ENCODE measurements around the gene LINC00237. TPM values are rescaled to one million over a fixed set of nuclear protein-coding genes. Genes with fewer than 3 reads are reported as not detected.
A peak's percentile ranks its signal among the peaks of the same experiment; 100 is the strongest.

LINC00237 gene
- total and polyA plus RNA-seq, 11 donors: not detected

DNA sequence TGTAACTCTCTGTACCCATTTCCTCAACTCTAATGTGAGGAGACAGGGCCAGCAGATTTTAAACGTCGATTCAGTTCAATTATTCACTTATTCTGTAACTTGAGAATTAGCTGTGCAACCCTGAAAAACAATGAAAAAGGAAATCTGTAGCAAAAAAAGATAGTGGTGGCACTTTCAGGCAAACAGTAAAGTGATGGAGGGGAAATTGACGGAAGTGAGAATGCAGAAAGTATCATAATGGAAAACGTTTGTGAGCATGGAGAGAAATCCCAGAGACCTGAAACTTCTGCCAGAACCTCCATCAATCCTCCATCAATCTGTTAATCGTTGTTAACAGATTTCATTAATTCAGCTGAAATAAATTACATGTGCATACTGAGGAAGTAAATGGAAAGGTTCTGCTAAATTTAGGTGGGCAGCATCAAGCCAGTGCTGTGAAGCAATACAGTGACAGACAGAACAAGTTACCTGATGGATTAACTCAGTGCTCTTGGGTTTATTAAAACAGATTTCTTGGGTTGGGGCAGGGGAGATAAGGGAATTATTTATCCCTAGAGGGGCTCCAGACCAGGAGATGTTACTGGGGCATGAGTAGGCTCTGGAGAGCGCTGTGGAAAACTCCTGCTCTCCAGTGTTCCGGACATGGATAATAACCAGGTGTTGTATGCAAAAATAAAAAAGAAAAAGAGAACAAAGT, 37.2 kb upstream of the LINC00237 start:
- H3K36me3 ChIP-seq: peaks cover 0 to 39% (median 9%) of the 10 kb centered on the region in 9 donors
- intact Hi-C loops (cut with DNase I): no loop called here
- no peak for TF ChIP-seq POLR2A (IDR thresholded peaks at IDR 0.05)
- TF ChIP-seq, protein P1, sequence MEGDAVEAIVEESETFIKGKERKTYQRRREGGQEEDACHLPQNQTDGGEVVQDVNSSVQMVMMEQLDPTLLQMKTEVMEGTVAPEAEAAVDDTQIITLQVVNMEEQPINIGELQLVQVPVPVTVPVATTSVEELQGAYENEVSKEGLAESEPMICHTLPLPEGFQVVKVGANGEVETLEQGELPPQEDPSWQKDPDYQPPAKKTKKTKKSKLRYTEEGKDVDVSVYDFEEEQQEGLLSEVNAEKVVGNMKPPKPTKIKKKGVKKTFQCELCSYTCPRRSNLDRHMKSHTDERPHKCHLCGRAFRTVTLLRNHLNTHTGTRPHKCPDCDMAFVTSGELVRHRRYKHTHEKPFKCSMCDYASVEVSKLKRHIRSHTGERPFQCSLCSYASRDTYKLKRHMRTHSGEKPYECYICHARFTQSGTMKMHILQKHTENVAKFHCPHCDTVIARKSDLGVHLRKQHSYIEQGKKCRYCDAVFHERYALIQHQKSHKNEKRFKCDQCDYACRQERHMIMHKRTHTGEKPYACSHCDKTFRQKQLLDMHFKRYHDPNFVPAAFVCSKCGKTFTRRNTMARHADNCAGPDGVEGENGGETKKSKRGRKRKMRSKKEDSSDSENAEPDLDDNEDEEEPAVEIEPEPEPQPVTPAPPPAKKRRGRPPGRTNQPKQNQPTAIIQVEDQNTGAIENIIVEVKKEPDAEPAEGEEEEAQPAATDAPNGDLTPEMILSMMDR (IDR thresholded peaks at IDR 0.05): no peak
- no peaks in the 10 kb centered on the region for H3K4me1 ChIP-seq
- no peaks in the 10 kb centered on the region for H3K9me3 ChIP-seq
- WGBS, 4 donors: 81 to 88% (median 85%) methylated on average over 7 of the region's 7 CpGs
- no peak overlapping the region for H3K27ac ChIP-seq
- no peak overlapping the region for H3K4me3 ChIP-seq
- ATAC-seq (no peak), DNase-seq (no peak)
- H3K27me3 ChIP-seq: no peaks in the 10 kb centered on the region

DNA sequence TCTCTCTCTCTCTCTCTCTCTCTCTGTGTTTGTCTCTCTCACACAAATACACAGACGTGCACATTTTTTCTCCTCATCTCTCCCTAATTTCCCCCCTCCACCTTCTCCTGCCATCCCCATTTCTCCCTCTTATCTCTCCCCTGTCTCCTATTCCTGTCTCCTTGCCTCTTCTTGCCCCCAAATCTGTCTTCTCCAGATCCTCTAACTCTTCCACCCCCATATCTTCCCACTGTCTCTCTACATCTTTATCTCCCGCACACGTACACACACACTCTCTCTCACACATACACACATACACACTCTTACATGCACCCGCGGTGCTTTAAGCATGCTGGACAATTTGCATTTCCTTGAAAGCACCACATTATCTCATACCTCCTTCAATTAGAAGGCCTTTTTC, 35.7 kb upstream of the LINC00237 start:
- no peaks in the 10 kb centered on the region for H3K9me3 ChIP-seq
- intact Hi-C loops (cut with DNase I): no loop called here
- 74 to 81% (median 77%) methylated on average over 5 of the region's 5 CpGs for WGBS, 4 donors
- no peaks in the 10 kb centered on the region for H3K4me1 ChIP-seq
- TF ChIP-seq, protein P1 (IDR thresholded peaks at IDR 0.05): no peak
- TF ChIP-seq POLR2A (IDR thresholded peaks at IDR 0.05): no peak
- H3K36me3 ChIP-seq: peaks cover 0 to 44% (median 19%) of the 10 kb centered on the region in 9 donors
- ATAC-seq: no peak
- no peak overlapping the region for H3K4me3 ChIP-seq
- no peak overlapping the region for H3K27ac ChIP-seq
- DNase-seq: no peak
- no peaks in the 10 kb centered on the region for H3K27me3 ChIP-seq

DNA sequence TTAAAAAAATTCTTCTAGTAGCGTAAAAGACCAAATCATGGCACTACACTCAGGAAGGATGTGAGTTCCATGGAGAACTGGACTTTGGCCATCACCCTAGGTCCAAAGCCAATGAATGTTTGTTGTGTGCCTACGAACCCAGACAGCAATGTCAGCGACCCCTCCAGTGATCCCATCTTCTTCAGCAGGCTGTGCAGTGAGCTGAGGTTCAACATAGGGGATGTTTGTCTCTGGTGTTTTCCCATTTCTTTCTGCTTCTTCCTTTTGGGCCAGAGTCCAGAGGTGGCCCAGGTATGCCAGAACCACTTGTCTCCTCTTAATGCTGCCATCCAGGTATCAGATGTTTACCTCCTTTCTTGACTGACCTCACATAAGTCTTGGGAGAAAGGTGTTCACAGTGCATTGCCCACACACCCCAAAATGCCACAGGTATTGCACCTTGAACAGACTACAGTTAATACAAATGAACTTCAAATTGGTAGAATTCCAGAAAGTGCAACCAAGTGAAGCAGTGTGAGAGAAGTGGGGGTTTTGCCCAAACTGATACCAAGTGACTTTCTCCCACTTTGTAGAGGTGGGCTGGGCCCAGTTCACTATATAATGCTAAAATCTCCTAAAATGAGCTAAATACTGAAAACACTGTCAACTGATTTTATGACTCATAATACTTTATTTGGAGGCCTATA, 33.9 kb upstream of the LINC00237 start:
- no peak for TF ChIP-seq POLR2A (IDR thresholded peaks at IDR 0.05)
- TF ChIP-seq, protein P1 (IDR thresholded peaks at IDR 0.05): no peak
- Histone ChIP-seq H3K9me3 (no peaks in the 10 kb centered on the region), H3K36me3 (peaks cover 0 to 40% (median 13%) of the 10 kb centered on the region in 9 donors), H3K4me1 (no peaks in the 10 kb centered on the region), H3K27me3 (no peaks in the 10 kb centered on the region), H3K4me3 (no peak overlapping the region), H3K27ac (no peak overlapping the region)
- DNase-seq: no peak
- 57 to 87% (median 67%) methylated on average over 3 of the region's 3 CpGs for WGBS, 4 donors
- no peak for ATAC-seq
- intact Hi-C loops (cut with DNase I): no loop called here

DNA sequence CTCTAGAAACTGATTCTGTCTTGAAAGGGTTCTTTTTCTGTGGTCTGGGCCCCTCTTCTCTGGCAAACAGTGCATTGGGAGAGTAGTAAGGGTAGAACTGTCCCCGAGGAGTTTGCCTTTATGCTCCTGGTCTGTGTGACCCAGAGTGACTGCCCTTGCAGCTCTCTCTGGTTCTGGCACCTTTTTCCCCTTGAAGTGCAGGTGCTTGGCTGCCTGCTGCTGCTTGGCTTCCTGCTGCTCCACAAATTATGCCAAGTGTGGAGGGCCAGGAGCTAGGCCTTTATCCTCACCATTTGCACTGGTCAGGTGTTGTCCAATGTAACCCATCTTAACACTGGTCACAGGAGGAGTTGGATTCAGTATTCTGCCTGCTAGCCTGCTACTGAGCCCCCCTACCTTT, 30.9 kb upstream of the LINC00237 start:
- DNase-seq (no peak), ATAC-seq (peak in 1 of 4 donors; percentile 38)
- H3K36me3 ChIP-seq: peaks cover 0 to 51% (median 24%) of the 10 kb centered on the region in 9 donors
- no peaks in the 10 kb centered on the region for H3K4me1 ChIP-seq
- no peaks in the 10 kb centered on the region for H3K27me3 ChIP-seq
- no peak overlapping the region for H3K4me3 ChIP-seq
- no peak overlapping the region for H3K27ac ChIP-seq
- no peak for TF ChIP-seq POLR2A (IDR thresholded peaks at IDR 0.05)
- TF ChIP-seq, protein P1 (IDR thresholded peaks at IDR 0.05): no peak
- intact Hi-C loops (cut with DNase I): no loop called here
- H3K9me3 ChIP-seq: no peaks in the 10 kb centered on the region
- WGBS, 4 donors: 41 to 73% (median 70%) methylated on average over 1 of the region's 1 CpG; no CpG with 5 or more reads in 1 of the 4 donors
